SK-N-SH (cell line): ENCODE measurements around the gene BTBD16. TPM values are rescaled to one million over a fixed set of nuclear protein-coding genes. Genes with fewer than 3 reads are reported as not detected.

Source experiments
- CTCF ChIA-PET: fragments of 300-600, 350-600 bp; formaldehyde crosslinking; extraction: SDS; loops from one replicate; lab custom pipeline; 2021; lab: Yijun Ruan, JAX
- POLR2A ChIA-PET: fragments of 350-600 bp; sonication (Branson Sonifier 250); formaldehyde crosslinking; extraction: SDS; loops from one replicate; lab custom pipeline; 2020; ENCODE audit warnings: antibody characterized with exemption, inconsistent platforms; lab: Yijun Ruan, JAX
- DNase-seq: peaks from one replicate; pipeline ENCODE4 v3.0.0; 2012
- H2AFZ ChIP-seq: fragments of 200-600 bp; sonication (generic); 2 replicates; pipeline ENCODE4 v1.8.1; 2016; ENCODE audit warnings: antibody characterized with exemption, mild to moderate bottlenecking, low read depth
- H3F3A ChIP-seq: fragments of 200-600 bp; sonication (generic); replicated peaks from 2 replicates; pipeline ENCODE3; 2016; ENCODE audit warnings: antibody characterized with exemption, mild to moderate bottlenecking; ENCODE audit not compliant: insufficient read depth
- H3K27ac ChIP-seq, 2 experiments: fragments of 200-500 bp in 1 of 2; fragments of 200-600 bp in 1 of 2; sonication (Bioruptor generic) in 1 of 2; sonication (generic), shearing (Covaris generic) in 1 of 2; 2 replicates each; pipeline versions ENCODE4 v1.5.1 to v1.6.1; 2014 to 2016; ENCODE audit warnings: low read depth in 2 of 2, inconsistent platforms in 1 of 2, low read length in 1 of 2, mild to moderate bottlenecking in 1 of 2, mixed read lengths in 1 of 2
- H3K27me3 ChIP-seq: fragments of 200-600 bp; sonication (generic), shearing (Covaris generic); 2 replicates; pipeline ENCODE4 v1.6.1; 2016; ENCODE audit warnings: mixed run types; ENCODE audit not compliant: insufficient read depth
- H3K36me3 ChIP-seq, 2 experiments: fragments of 200-500 bp in 1 of 2; fragments of 200-600 bp in 1 of 2; sonication (Bioruptor generic) in 1 of 2; sonication (generic) in 1 of 2; replicated peaks in 1 of 2; 2 replicates each; pipeline versions ENCODE3 to v1.5.1; 2014 to 2016; ENCODE audit warnings: low read length in 1 of 2, mild to moderate bottlenecking in 1 of 2; ENCODE audit not compliant: insufficient read depth in 2 of 2, control insufficient read depth in 1 of 2
- H3K4me1 ChIP-seq, 2 experiments: fragments of 200-500 bp in 1 of 2; fragments of 200-600 bp in 1 of 2; sonication (Bioruptor generic) in 1 of 2; sonication (generic), shearing (Covaris generic) in 1 of 2; 2 replicates each; pipeline versions ENCODE4 v1.5.1 to v1.6.1; 2014 to 2016; ENCODE audit warnings: low read depth in 1 of 2, low read length in 1 of 2, mixed run types in 1 of 2; ENCODE audit not compliant: insufficient read depth in 2 of 2, control insufficient read depth in 1 of 2
- H3K4me2 ChIP-seq: fragments of 200-600 bp; sonication (generic), shearing (Covaris generic); 2 replicates; pipeline ENCODE4 v1.6.1; 2017; ENCODE audit warnings: mixed run types
- H3K4me3 ChIP-seq, 2 experiments: fragments of 200-500 bp in 1 of 2; fragments of 200-600 bp in 1 of 2; sonication (Bioruptor generic) in 1 of 2; sonication (generic), shearing (Covaris generic) in 1 of 2; 2 replicates each; pipeline versions ENCODE4 v1.5.1 to v1.8.1; 2014 to 2016; ENCODE audit warnings: low read depth in 2 of 2, inconsistent platforms in 1 of 2, low read length in 1 of 2, mild to moderate bottlenecking in 1 of 2, mixed read lengths in 1 of 2, moderate library complexity in 1 of 2
- H3K79me2 ChIP-seq: fragments of 200-600 bp; sonication (generic); 2 replicates; pipeline ENCODE4 v1.8.1; 2017; ENCODE audit warnings: mild to moderate bottlenecking; ENCODE audit not compliant: insufficient read depth
- H3K9ac ChIP-seq: fragments of 200-600 bp; sonication (generic); 2 replicates; pipeline ENCODE4 v1.6.1; 2017; ENCODE audit warnings: mixed run types
- H3K9me2 ChIP-seq: fragments of 200-600 bp; sonication (generic); 2 replicates; pipeline ENCODE4 v1.6.1; 2017; ENCODE audit warnings: mixed run types
- H3K9me3 ChIP-seq: fragments of 200-600 bp; sonication (generic); 2 replicates; pipeline ENCODE4 v1.6.1; 2017; ENCODE audit warnings: mixed run types, mild to moderate bottlenecking, moderate library complexity
- H4K20me1 ChIP-seq: fragments of 200-600 bp; sonication (generic); 2 replicates; pipeline ENCODE4 v1.6.1; 2017; ENCODE audit warnings: mild to moderate bottlenecking, mixed run types; ENCODE audit not compliant: insufficient read depth
- CHD2 ChIP-seq: fragments of 150-350 bp; IDR thresholded peaks from 2 replicates; pipeline ENCODE4 v1.6.1; 2018; ENCODE audit warnings: low read length; ENCODE audit not compliant: partially characterized antibody
- CTCF ChIP-seq: fragments of 200-600 bp; sonication (generic); IDR thresholded peaks from 2 replicates; pipeline ENCODE4 v1.6.1; 2017; ENCODE audit warnings: antibody characterized with exemption, mild to moderate bottlenecking, moderate library complexity
- ELF1 ChIP-seq: IDR thresholded peaks from 2 replicates; pipeline ENCODE4 v1.4.0; 2012
- EZH2phosphoT487 ChIP-seq: fragments of 200-600 bp; sonication (generic); IDR thresholded peaks from 2 replicates; pipeline ENCODE4 v1.6.1; 2017; ENCODE audit warnings: low read depth, mixed run types, mild to moderate bottlenecking, antibody characterized with exemption, moderate library complexity, borderline replicate concordance
- FOSL2 ChIP-seq: IDR thresholded peaks from 2 replicates; pipeline ENCODE4 v1.4.0; 2012; ENCODE audit warnings: low read depth, mild to moderate bottlenecking, moderate library complexity, borderline replicate concordance
- GABPA ChIP-seq: IDR thresholded peaks from 2 replicates; pipeline ENCODE4 v1.4.0; 2012; ENCODE audit warnings: low read depth, mild to moderate bottlenecking
- GATA2 ChIP-seq: sonication (generic); formaldehyde crosslinking; IDR thresholded peaks from 2 replicates; pipeline ENCODE4 v1.5.0; 2020; ENCODE audit warnings: mild to moderate bottlenecking, missing genetic modification reagents
- JUND ChIP-seq: IDR thresholded peaks from 2 replicates; pipeline ENCODE4 v1.4.0; 2012
- MXI1 ChIP-seq: IDR thresholded peaks from 2 replicates; pipeline ENCODE4 v1.6.1; 2012; ENCODE audit warnings: mild to moderate bottlenecking, low read depth, low read length, improper control_type of control experiment
- NFIC ChIP-seq: IDR thresholded peaks from 2 replicates; pipeline ENCODE4 v1.4.0; 2012; ENCODE audit warnings: borderline replicate concordance
- NRF1 ChIP-seq: IDR thresholded peaks from 2 replicates; pipeline ENCODE4 v1.6.1; 2012; ENCODE audit warnings: low read depth, mild to moderate bottlenecking, low read length
- PBX3 ChIP-seq: IDR thresholded peaks from 2 replicates; pipeline ENCODE4; 2012
- SIN3A ChIP-seq: IDR thresholded peaks from 2 replicates; pipeline ENCODE4 v1.6.1; 2012; ENCODE audit warnings: low read depth, mild to moderate bottlenecking, low read length, moderate library complexity, borderline replicate concordance
- SMC3 ChIP-seq: IDR thresholded peaks from 2 replicates; pipeline ENCODE4 v1.6.1; 2012; ENCODE audit warnings: low read depth, low read length, improper control_type of control experiment
- USF2 ChIP-seq: fragments of 150-350 bp; IDR thresholded peaks from 2 replicates; pipeline ENCODE4 v1.6.1; 2017; ENCODE audit warnings: antibody characterized with exemption, low read length, low read depth, borderline replicate concordance
- YY1 ChIP-seq: IDR thresholded peaks from 2 replicates; pipeline ENCODE4 v1.4.0; 2012; ENCODE audit warnings: low read depth, mild to moderate bottlenecking
- ZBTB33 ChIP-seq: IDR thresholded peaks from 2 replicates; pipeline ENCODE4 v1.4.0; 2012; ENCODE audit warnings: low read depth, borderline replicate concordance
- WGBS: methylation state at CpG from one replicate; pipeline ENCODE4 v1.1.6; 2017; ENCODE audit warnings: low lambda C conversion rate; 5-methylcytosine and 5-hydroxymethylcytosine counted together
- polyA plus RNA-seq, 3 experiments: library from polyadenylated mRNA; depleted of rRNA; stranded (reverse); fragments of >200 nt; gene quantifications; 2 replicates each; pipeline ENCODE4 v1.2.3, GENCODE V29; 2012
- TF ChIP-seq, protein P1 (sequence below): IDR thresholded peaks from 2 replicates; pipeline ENCODE4 v1.6.1; 2012; ENCODE audit warnings: mild to moderate bottlenecking, low read depth, low read length, moderate library complexity

The BTBD16 gene
- polyA plus RNA-seq, 1 of the 3 experiments (the other 2 are of a cell fraction): not detected

DNA sequence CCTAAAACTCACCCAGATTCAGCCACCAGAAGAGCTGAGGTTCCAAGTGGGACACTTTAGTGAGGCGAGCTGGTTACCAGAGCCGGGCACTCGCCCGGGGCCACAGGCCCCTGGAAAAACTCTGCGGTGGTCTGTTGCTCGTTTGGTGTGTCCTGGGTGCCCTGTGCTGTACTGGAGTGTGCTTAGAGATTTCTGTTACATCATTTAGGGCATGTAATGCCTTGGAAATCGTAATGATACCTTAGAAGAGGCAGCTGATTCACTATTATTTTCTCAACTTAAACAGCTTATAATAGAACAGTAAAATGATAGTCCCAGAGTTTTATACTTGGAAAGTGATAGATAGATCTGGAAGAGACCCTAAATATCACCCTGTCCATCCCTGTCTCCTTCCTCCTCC is 48.5 kb upstream of the BTBD16 start:
- ChIA-PET POLR2A (interaction anchor here (1.0 kb wide), 1 partner anchor 14 kb away, joined by 4 read pairs; no protein-coding TSS in a partner anchor), CTCF (interaction anchor here (1.4 to 2.5 kb wide), 4 partner anchors 11 to 79 kb away, joined by 3 to 9 read pairs (median 6); no protein-coding TSS in a partner anchor)
- no peak overlapping the region for H3K4me2 ChIP-seq

More for the DNA sequence above, 48.5 kb upstream of the BTBD16 start:
- peaks cover 0 to 28% of the 10 kb centered on the region in 2 experiments for H3K36me3 ChIP-seq
- no peak overlapping the region for H3K27ac ChIP-seq
- H2AFZ ChIP-seq: no peak overlapping the region
- 86% methylated on average over 3 of the region's 7 CpGs for WGBS
- H3K4me3 ChIP-seq: no peak overlapping the region
- no peak overlapping the region for H3K9ac ChIP-seq
- no peak for TF ChIP-seq SIN3A
- TF ChIP-seq MXI1: no peak
- TF ChIP-seq, protein P1, sequence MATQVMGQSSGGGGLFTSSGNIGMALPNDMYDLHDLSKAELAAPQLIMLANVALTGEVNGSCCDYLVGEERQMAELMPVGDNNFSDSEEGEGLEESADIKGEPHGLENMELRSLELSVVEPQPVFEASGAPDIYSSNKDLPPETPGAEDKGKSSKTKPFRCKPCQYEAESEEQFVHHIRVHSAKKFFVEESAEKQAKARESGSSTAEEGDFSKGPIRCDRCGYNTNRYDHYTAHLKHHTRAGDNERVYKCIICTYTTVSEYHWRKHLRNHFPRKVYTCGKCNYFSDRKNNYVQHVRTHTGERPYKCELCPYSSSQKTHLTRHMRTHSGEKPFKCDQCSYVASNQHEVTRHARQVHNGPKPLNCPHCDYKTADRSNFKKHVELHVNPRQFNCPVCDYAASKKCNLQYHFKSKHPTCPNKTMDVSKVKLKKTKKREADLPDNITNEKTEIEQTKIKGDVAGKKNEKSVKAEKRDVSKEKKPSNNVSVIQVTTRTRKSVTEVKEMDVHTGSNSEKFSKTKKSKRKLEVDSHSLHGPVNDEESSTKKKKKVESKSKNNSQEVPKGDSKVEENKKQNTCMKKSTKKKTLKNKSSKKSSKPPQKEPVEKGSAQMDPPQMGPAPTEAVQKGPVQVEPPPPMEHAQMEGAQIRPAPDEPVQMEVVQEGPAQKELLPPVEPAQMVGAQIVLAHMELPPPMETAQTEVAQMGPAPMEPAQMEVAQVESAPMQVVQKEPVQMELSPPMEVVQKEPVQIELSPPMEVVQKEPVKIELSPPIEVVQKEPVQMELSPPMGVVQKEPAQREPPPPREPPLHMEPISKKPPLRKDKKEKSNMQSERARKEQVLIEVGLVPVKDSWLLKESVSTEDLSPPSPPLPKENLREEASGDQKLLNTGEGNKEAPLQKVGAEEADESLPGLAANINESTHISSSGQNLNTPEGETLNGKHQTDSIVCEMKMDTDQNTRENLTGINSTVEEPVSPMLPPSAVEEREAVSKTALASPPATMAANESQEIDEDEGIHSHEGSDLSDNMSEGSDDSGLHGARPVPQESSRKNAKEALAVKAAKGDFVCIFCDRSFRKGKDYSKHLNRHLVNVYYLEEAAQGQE: no peak
- no peak for TF ChIP-seq JUND
- TF ChIP-seq FOSL2: no peak
- no peak for TF ChIP-seq YY1
- TF ChIP-seq NFIC: no peak
- TF ChIP-seq ZBTB33: no peak
- no peak for TF ChIP-seq CHD2
- no peak for TF ChIP-seq GATA2
- TF ChIP-seq EZH2phosphoT487: no peak
- no peak for TF ChIP-seq PBX3
- TF ChIP-seq NRF1: no peak
- TF ChIP-seq ELF1: no peak
- TF ChIP-seq SMC3: no peak
- no peak for TF ChIP-seq CTCF
- TF ChIP-seq GABPA: no peak
- no peak for TF ChIP-seq USF2
- H3K9me2 ChIP-seq: no peaks in the 10 kb centered on the region
- no peaks in the 10 kb centered on the region for H3K79me2 ChIP-seq
- H3K27me3 ChIP-seq: no peaks in the 10 kb centered on the region
- no peaks in the 10 kb centered on the region; a peak in 1 of 4 replicates for H3K4me1 ChIP-seq
- H3F3A ChIP-seq: no peaks in the 10 kb centered on the region
- H3K9me3 ChIP-seq: no peaks in the 10 kb centered on the region
- no peaks in the 10 kb centered on the region for H4K20me1 ChIP-seq
- no peak for DNase-seq
